Natural killer cell (primary cell): ENCODE measurements around the gene C6orf132. TPM values are rescaled to one million over a fixed set of nuclear protein-coding genes. Genes with fewer than 3 reads are reported as not detected.

Experiments
- ATAC-seq, 3 donors: fragments of 150-1000 bp in 2 of 3; fragments of 200-7000 bp in 1 of 3; cut with Tn5 transposase; 1 replicate in 1 of 3; 2 replicates in 2 of 3; pipeline ENCODE4 v1.10.0; 2021; ENCODE audit warnings: mild to moderate bottlenecking in 2 of 3, moderate library complexity in 2 of 3
- DNase-seq, 2 donors: peaks; one replicate each; pipeline versions ENCODE4 v3.0.0 to v3.0.0-alpha.2; 2013 to 2021; ENCODE audit warnings: mixed read lengths in 1 of 2
- H3K27ac ChIP-seq: one replicate; pipeline ENCODE4 v1.5.1; 2013; ENCODE audit warnings: mild to moderate bottlenecking, low read length
- H3K27me3 ChIP-seq: one replicate; pipeline ENCODE4 v1.6.1; 2013; ENCODE audit warnings: low read length; ENCODE audit not compliant: control insufficient read depth, insufficient read depth
- H3K36me3 ChIP-seq: one replicate; pipeline ENCODE4 v1.6.1; 2013; ENCODE audit warnings: low read length; ENCODE audit not compliant: control insufficient read depth, insufficient read depth
- H3K4me1 ChIP-seq: one replicate; pipeline ENCODE4 v1.6.1; 2013; ENCODE audit warnings: low read length; ENCODE audit not compliant: control insufficient read depth, insufficient read depth
- H3K4me3 ChIP-seq: one replicate; pipeline ENCODE4 v1.5.1; 2013; ENCODE audit warnings: low read length
- H3K9me3 ChIP-seq: one replicate; pipeline ENCODE4 v1.6.1; 2013; ENCODE audit warnings: low read length; ENCODE audit not compliant: control insufficient read depth, insufficient read depth
- H3K27ac Mint-ChIP-seq, 2 donors: one replicate each; pipeline ENCODE4 v1.8.0; 2022; ENCODE audit warnings: mild to moderate bottlenecking in 2 of 2, mixed read lengths in 2 of 2, moderate library complexity in 1 of 2
- H3K27me3 Mint-ChIP-seq, 2 donors: one replicate each; pipeline ENCODE4 v1.8.0; 2022; ENCODE audit warnings: low read depth in 2 of 2, mixed read lengths in 2 of 2
- H3K36me3 Mint-ChIP-seq: one replicate; pipeline ENCODE4 v1.8.0; 2022; ENCODE audit warnings: mixed read lengths
- H3K4me1 Mint-ChIP-seq, 2 donors: one replicate each; pipeline ENCODE4 v1.8.0; 2022; ENCODE audit warnings: mixed read lengths in 2 of 2
- H3K4me3 Mint-ChIP-seq: one replicate; pipeline ENCODE4 v1.8.0; 2022; ENCODE audit warnings: mild to moderate bottlenecking, moderate library complexity, mixed read lengths
- H3K9me3 Mint-ChIP-seq, 2 donors: one replicate each; pipeline ENCODE4 v1.8.0; 2022; ENCODE audit warnings: mixed read lengths in 2 of 2
- CTCF ChIP-seq: fragments of 200-600 bp; IDR thresholded peaks from one replicate; pipeline ENCODE4 v1.8.0; 2022; ENCODE audit warnings: antibody characterized with exemption
- WGBS: methylation state at CpG from one replicate; pipeline ENCODE4 v1.1.7; 2013; ENCODE audit warnings: missing lambda C conversion rate; ENCODE audit not compliant: insufficient coverage; 5-methylcytosine and 5-hydroxymethylcytosine counted together
- intact Hi-C: fragments of 100-400 bp; cut with micrococcal nuclease; formaldehyde crosslinking; loops from one replicate; pipeline ENCODE4 v1.14.2; 2022
- total RNA-seq, 4 donors: library from RNA; stranded (reverse); fragments of 120-200 nt in 1 of 4; gene quantifications; one replicate each; pipeline versions ENCODE4 v1.2.3 to v1.2.4, GENCODE V29; 2013 to 2022

C6orf132 gene
- total RNA-seq, 3 donors from 2014 or later (not counting 1 experiment from before 2014, with no cell fraction given): 0.05 to 0.15 (median 0.14) TPM

GRCh38 chr6:42158631-42159030 is 16.2 kb upstream of the C6orf132 start:
- Mint-ChIP-seq H3K4me1 (no peaks in the 10 kb centered on the region), H3K36me3 (no peaks in the 10 kb centered on the region), H3K4me3 (no peak overlapping the region), H3K9me3 (no peaks in the 10 kb centered on the region), H3K27me3 (peaks cover 7 to 12% of the 10 kb centered on the region in 2 donors), H3K27ac (no peak overlapping the region)
- Histone ChIP-seq H3K27me3 (no peaks in the 10 kb centered on the region), H3K27ac (no peak overlapping the region), H3K9me3 (no peaks in the 10 kb centered on the region), H3K4me1 (no peaks in the 10 kb centered on the region), H3K36me3 (no peaks in the 10 kb centered on the region), H3K4me3 (no peak overlapping the region)
- TF ChIP-seq CTCF: no peak
- ATAC-seq (no peak), DNase-seq (no peak)
- 81% methylated on average over 2 of the region's 2 CpGs for WGBS
- intact Hi-C loops: no loop called here

- no peaks in the 10 kb centered on the region for H3K27me3 ChIP-seq
- H3K27me3 Mint-ChIP-seq: peaks cover 7 to 12% of the 10 kb centered on the region in 2 donors
- H3K9me3 ChIP-seq: no peaks in the 10 kb centered on the region
- TF ChIP-seq CTCF: no peak
- no peaks in the 10 kb centered on the region for H3K36me3 ChIP-seq
- H3K9me3 Mint-ChIP-seq: no peaks in the 10 kb centered on the region
- ATAC-seq (no peak), DNase-seq (no peak)
- no peak overlapping the region for H3K4me3 Mint-ChIP-seq
- H3K4me1 Mint-ChIP-seq: no peaks in the 10 kb centered on the region
- H3K4me3 ChIP-seq: no peak overlapping the region
- 87% methylated on average over 2 of the region's 2 CpGs for WGBS
- no peak overlapping the region for H3K27ac ChIP-seq
- H3K4me1 ChIP-seq: no peaks in the 10 kb centered on the region
- H3K36me3 Mint-ChIP-seq: no peaks in the 10 kb centered on the region
- no peak overlapping the region for H3K27ac Mint-ChIP-seq
- intact Hi-C loops: no loop called here
These were observed 15.6 kb upstream of the C6orf132 start for GRCh38 chr6:42158011-42158410.

GRCh38 chr6:42156638-42157037 is 14.2 kb upstream of the C6orf132 start:
- intact Hi-C loops: no loop called here
- Mint-ChIP-seq H3K27ac (no peak overlapping the region), H3K27me3 (peaks cover 7 to 15% of the 10 kb centered on the region in 2 donors), H3K4me1 (no peaks in the 10 kb centered on the region), H3K36me3 (no peaks in the 10 kb centered on the region), H3K9me3 (no peaks in the 10 kb centered on the region), H3K4me3 (no peak overlapping the region)
- H3K27ac ChIP-seq: no peak overlapping the region
- no peak overlapping the region for H3K4me3 ChIP-seq
- 71% methylated on average over 3 of the region's 3 CpGs for WGBS
- ATAC-seq: no peak
- H3K9me3 ChIP-seq: no peaks in the 10 kb centered on the region
- no peaks in the 10 kb centered on the region for H3K36me3 ChIP-seq
- H3K4me1 ChIP-seq: no peaks in the 10 kb centered on the region
- DNase-seq: no peak
- H3K27me3 ChIP-seq: no peaks in the 10 kb centered on the region
- no peak for TF ChIP-seq CTCF

GRCh38 chr6:42155293-42155692 is 12.9 kb upstream of the C6orf132 start:
- 89% methylated on average over 4 of the region's 4 CpGs for WGBS
- ATAC-seq: no peak
- H3K4me1 ChIP-seq: no peaks in the 10 kb centered on the region
- H3K9me3 Mint-ChIP-seq: no peaks in the 10 kb centered on the region
- no peaks in the 10 kb centered on the region for H3K4me1 Mint-ChIP-seq
- H3K27me3 Mint-ChIP-seq: peaks cover 2 to 6% of the 10 kb centered on the region in 2 donors
- no peak for TF ChIP-seq CTCF
- intact Hi-C loops: no loop called here
- H3K27ac ChIP-seq: no peak overlapping the region
- no peak overlapping the region for H3K27ac Mint-ChIP-seq
- no peak for DNase-seq
- H3K4me3 Mint-ChIP-seq: no peak overlapping the region
- no peaks in the 10 kb centered on the region for H3K27me3 ChIP-seq
- H3K4me3 ChIP-seq: no peak overlapping the region
- no peaks in the 10 kb centered on the region for H3K9me3 ChIP-seq
- H3K36me3 Mint-ChIP-seq: no peaks in the 10 kb centered on the region
- H3K36me3 ChIP-seq: no peaks in the 10 kb centered on the region
